Activated CD8-positive, alpha-beta T cell treated with anti-CD3 and anti-CD28 coated beads, Interleukin-2, amount 10 ng/mL, durations not matched to agents 7 days and 5 days (primary cell): ENCODE data around the gene MTHFR. TPM values are rescaled to one million over a fixed set of nuclear protein-coding genes. Genes with fewer than 3 reads are reported as not detected.

Experiments used
- ATAC-seq: fragments of 150-1000 bp; cut with Tn5 transposase; one replicate; pipeline ENCODE4 v1.10.0; 2021; ENCODE audit warnings: moderate library complexity
- CTCF ChIA-PET: fragments of 350-600 bp; sonication (Branson Sonifier 250); formaldehyde crosslinking; loops from one replicate; lab custom pipeline; 2021; ENCODE audit warnings: antibody characterized with exemption; lab: Charles Lee
- POLR2A ChIA-PET: fragments of 350-600 bp; sonication (Branson Sonifier 250); formaldehyde crosslinking; loops from one replicate; lab custom pipeline; 2021; ENCODE audit warnings: antibody characterized with exemption; lab: Charles Lee
- DNase-seq: peaks from one replicate; pipeline ENCODE4 v3.0.0-alpha.2; 2020
- H3K27ac Mint-ChIP-seq: one replicate; pipeline ENCODE4 v1.8.0; 2021; ENCODE audit warnings: mild to moderate bottlenecking, mixed read lengths
- H3K27me3 Mint-ChIP-seq: one replicate; pipeline ENCODE4 v1.8.0; 2021; ENCODE audit warnings: low read depth, mixed read lengths
- H3K36me3 Mint-ChIP-seq: one replicate; pipeline ENCODE4 v1.8.0; 2021; ENCODE audit warnings: low read depth, mixed read lengths
- H3K4me1 Mint-ChIP-seq: one replicate; pipeline ENCODE4 v1.8.0; 2021; ENCODE audit warnings: low read depth, mixed read lengths
- H3K4me3 Mint-ChIP-seq: one replicate; pipeline ENCODE4 v1.8.0; 2021; ENCODE audit warnings: mild to moderate bottlenecking, mixed read lengths
- H3K9me3 Mint-ChIP-seq: one replicate; pipeline ENCODE4 v1.8.0; 2022; ENCODE audit warnings: mixed read lengths; ENCODE audit not compliant: insufficient read depth
- total RNA-seq, 2 experiments: library from RNA; stranded (reverse); gene quantifications; one replicate each; pipeline ENCODE4 v1.2.3, GENCODE V29; 2021

MTHFR gene
- total RNA-seq, 2 experiments from 2014 or later = 32.4 to 34.6 TPM

DNA sequence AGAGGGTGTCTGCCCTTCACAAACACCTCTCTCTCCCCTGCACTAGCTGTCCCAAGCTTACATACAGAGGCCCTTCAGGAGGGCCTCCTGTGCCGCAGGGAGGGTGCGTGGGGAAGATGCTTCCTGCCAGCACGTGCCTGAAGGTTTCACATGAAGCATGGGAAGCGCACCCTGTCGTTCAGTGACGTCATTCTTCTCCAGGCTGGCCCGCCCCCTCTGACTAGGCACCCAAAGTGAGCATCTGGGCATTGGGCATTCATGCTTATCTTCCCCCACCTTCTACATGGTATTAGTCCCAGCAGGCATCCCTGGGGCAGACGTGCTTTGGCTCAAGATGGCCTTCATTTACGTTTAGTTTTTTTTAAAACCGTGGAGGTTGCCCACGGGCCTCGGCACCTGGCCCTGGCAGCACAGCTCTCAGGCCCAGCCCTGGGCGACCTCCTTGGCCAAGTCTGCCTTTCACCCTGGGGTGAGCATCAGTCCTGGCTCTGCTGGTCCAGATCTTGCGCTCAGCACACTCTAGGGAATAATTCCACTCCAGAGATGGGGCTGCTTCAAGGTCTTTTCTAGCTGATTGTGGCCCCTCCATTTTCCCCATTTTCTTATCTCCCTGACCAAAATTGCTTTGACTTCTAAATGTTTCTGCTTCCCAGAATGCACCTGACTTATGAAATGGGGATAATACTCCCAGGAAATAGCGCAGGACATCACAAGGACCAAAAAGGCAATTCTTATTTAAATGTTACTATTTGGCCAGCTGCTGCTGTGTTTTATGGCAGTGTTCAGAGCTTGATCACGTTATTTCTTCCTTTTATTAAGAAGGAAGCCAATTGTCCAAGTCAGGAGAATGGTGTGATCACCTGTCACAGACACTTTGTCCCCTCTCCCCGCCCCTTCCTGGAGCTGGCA is 35.7 kb upstream of the MTHFR start:
- DNase-seq (no peak), ATAC-seq (no peak)
- Mint-ChIP-seq H3K27ac (no peak overlapping the region), H3K9me3 (no peaks in the 10 kb centered on the region), H3K4me3 (no peak overlapping the region), H3K4me1 (peaks cover 6% of the 10 kb centered on the region), H3K27me3 (no peaks in the 10 kb centered on the region), H3K36me3 (peaks cover 28% of the 10 kb centered on the region)
- CTCF ChIA-PET = interaction anchor here (0.7 to 1.1 kb wide), 2 partner anchors 23 to 51 kb away, joined by 3 to 4 read pairs; no protein-coding TSS in a partner anchor
- POLR2A ChIA-PET = interaction anchor here (0.8 to 15.2 kb wide), 2 partner anchors 67 to 178 kb away, joined by 3 to 209 read pairs; partner anchors contain the start of gene MIIP

DNA sequence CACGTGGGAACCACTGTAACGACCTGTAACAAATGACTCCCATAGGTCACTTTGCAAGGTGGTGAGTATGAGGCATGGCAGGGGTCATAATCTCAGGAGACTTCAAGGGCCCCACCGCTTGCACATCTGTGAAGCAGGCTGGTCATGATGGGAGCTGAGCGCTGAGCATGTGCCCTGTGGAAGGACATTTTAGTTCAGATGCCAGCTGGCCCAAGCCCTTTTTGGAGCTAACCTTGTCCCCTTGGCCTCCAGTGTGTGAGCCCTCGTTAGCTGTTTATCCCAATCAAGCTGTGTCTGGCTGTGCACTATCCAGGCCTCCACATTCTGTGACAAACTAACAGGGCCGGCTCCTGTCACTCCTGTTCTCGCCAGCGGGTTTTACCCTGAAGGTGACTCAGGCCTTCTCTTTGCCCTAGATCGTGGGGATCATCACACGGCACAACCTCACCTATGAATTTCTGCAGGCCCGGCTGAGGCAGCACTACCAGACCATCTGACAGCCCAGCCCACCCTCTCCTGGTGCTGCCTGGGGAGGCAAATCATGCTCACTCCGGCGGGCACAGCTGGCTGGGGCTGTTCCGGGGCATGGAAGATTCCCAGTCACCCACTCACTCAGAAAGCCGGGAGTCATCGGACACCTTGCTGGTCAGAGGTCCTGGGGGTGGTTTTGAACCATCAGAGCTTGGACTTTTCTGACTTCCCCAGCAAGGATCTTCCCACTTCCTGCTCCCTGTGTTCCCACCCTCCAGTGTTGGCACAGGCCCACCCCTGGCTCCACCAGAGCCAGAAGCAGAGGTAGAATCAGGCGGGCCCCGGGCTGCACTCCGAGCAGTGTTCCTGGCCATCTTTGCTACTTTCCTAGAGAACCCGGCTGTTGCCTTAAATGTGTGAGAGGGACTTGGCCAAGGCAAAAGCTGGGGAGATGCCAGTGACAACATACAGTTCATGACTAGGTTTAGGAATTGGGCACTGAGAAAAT is 34.3 kb upstream of the MTHFR start:
- Mint-ChIP-seq H3K9me3 (no peaks in the 10 kb centered on the region), H3K4me1 (peaks cover 6% of the 10 kb centered on the region), H3K27me3 (no peaks in the 10 kb centered on the region), H3K36me3 (peaks cover 31% of the 10 kb centered on the region), H3K4me3 (no peak overlapping the region), H3K27ac (no peak overlapping the region)
- DNase-seq (no peak), ATAC-seq (no peak)
- ChIA-PET CTCF (interaction anchor here (0.8 to 2.1 kb wide), 5 partner anchors 53 to 284 kb away, joined by 3 to 9 read pairs (median 6); no protein-coding TSS in a partner anchor), POLR2A (interaction anchor here (0.8 to 15.2 kb wide), 2 partner anchors 69 to 180 kb away, joined by 3 to 209 read pairs; partner anchors contain the start of gene MIIP)

- peaks cover 6% of the 10 kb centered on the region for H3K4me1 Mint-ChIP-seq
- H3K9me3 Mint-ChIP-seq = no peaks in the 10 kb centered on the region
- peak; percentile 94 for ATAC-seq
- no peaks in the 10 kb centered on the region for H3K27me3 Mint-ChIP-seq
- no peak overlapping the region for H3K27ac Mint-ChIP-seq
- DNase-seq = peak; percentile 81
- no peak overlapping the region for H3K4me3 Mint-ChIP-seq
- CTCF ChIA-PET = interaction anchor here (0.5 to 2.1 kb wide), 26 partner anchors 12 to 534 kb away, joined by 3 to 20 read pairs (median 3); partner anchors contain the start of genes CLCN6, MAD2L2, MFN2 and MTHFR
- POLR2A ChIA-PET = interaction anchor here (15.2 kb wide), 1 partner anchor 70 kb away, joined by 209 read pairs; no protein-coding TSS in a partner anchor
- peaks cover 39% of the 10 kb centered on the region for H3K36me3 Mint-ChIP-seq
Observed at GRCh38 chr1:11838349-11839272, 32.8 kb upstream of the MTHFR start.

DNA sequence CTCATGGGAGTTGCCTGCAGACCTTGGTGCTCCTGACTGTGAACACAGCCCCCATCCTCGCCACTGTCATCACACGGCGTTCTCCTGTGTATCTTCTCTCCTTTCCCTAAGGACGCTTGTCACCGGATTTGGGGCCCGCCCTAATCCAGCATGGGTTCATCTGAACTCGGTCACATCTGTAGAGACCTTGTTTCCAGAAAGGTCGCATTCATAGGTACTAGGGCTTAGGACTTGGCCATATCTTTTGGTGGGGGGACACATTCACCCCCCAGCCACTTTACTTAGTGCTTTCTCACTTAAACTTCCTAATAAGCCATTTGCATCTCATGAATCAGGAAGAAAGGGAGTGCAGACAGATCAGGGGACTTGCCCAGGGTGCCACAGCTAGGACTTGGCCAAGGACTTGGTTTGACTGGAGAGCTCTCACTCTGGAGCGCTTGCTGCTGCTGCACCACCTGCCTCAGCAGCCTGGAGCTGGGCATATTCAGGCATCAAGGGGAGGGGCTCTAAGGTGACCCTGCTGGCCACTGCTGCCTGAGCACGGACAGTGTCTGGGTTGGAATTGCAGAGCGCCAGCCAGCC is 32.1 kb upstream of the MTHFR start:
- DNase-seq = no peak
- peaks cover 42% of the 10 kb centered on the region for H3K36me3 Mint-ChIP-seq
- H3K9me3 Mint-ChIP-seq = no peaks in the 10 kb centered on the region
- CTCF ChIA-PET = interaction anchor here (0.5 to 2.1 kb wide), 25 partner anchors 12 to 533 kb away, joined by 3 to 20 read pairs (median 3); partner anchors contain the start of genes CLCN6, MAD2L2, MFN2 and MTHFR
- H3K27me3 Mint-ChIP-seq = no peaks in the 10 kb centered on the region
- H3K4me1 Mint-ChIP-seq = peaks cover 6% of the 10 kb centered on the region
- POLR2A ChIA-PET = interaction anchor here (15.2 kb wide), 1 partner anchor 71 kb away, joined by 209 read pairs; no protein-coding TSS in a partner anchor
- no peak overlapping the region for H3K27ac Mint-ChIP-seq
- H3K4me3 Mint-ChIP-seq = no peak overlapping the region
- ATAC-seq = no peak

DNA sequence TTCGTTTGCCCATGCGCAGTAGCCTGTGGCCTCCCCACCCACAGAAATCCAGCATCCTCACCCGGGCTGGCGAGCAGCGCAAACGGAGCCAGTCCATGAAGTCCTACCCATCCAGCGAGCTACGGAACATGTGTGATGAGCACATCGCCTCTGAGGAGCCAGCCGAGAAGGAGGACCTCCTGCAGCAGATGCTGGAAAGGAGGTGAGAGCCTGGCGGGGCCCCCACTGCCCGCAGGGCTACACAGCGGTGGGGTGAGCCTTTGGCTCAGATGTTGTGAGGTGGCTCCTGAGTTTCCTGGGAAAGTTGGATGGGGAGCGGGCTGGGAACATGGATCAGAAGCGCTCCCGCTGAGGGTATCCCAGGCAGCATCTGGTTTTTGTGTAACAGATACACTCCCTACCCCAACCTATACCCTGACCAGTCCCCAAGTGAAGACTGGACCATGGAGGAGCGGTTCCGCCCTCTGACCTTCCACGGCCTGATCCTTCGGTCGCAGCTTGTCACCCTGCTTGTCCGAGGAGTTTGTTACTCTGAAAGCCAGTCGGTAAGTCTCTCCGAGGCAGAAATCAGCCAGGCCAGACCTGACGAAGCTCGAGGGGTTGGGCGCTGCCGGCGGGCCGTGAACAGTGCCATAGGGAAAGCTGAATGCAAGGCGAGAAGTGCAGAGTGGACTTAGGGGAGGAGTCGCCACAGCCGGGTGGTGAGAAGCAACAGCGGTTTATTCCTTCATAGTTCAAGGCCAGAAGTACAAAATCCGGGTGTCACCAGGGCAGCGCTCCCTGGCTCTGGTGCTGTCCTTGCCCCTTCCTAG is 31.4 kb upstream of the MTHFR start:
- Mint-ChIP-seq H3K27me3 (no peaks in the 10 kb centered on the region), H3K9me3 (no peaks in the 10 kb centered on the region), H3K4me3 (no peak overlapping the region), H3K4me1 (peaks cover 4% of the 10 kb centered on the region), H3K36me3 (peaks cover 41% of the 10 kb centered on the region), H3K27ac (no peak overlapping the region)
- no peak for DNase-seq
- ChIA-PET POLR2A (interaction anchor here (15.2 kb wide), 1 partner anchor 72 kb away, joined by 209 read pairs; no protein-coding TSS in a partner anchor), CTCF (interaction anchor here (1.2 to 2.0 kb wide), 9 partner anchors 13 to 287 kb away, joined by 3 to 10 read pairs (median 4); partner anchors contain the start of gene MFN2)
- no peak for ATAC-seq

DNA sequence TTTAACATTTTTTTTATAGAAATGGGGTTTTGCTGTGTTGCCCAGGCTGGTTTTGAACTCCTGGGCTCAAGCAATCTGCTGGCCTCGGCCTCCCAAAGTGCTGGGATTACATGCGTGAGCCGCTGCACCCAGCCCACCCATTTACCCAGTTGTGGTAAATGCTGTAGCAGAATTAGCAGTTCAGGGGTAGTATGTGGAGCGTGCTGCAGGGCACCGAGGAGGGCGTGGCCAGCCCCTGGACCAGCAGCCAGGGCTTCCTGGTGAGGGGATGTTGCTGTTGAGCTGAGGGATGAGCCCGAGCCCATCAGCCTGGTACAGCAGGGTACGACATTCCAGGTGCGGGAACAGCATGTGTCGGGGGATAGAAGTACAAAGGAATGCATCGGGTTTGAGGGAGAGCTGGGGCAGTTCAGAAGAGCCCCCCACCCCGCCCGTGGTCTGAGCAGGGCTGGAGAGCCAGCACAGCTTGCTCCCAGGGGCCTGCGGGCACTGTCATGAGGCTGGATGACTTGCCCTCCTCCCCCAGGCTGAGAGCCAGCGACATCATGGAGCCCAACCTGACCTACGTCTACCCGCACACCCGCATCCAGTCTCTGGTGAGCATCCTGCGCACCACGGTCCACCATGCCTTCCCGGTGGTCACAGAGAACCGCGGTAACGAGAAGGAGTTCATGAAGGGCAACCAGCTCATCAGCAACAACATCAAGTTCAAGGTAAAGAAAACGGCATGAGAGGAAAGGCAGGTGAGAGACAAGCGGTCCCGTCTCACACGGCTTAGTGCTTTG is 29.9 kb upstream of the MTHFR start:
- H3K4me1 Mint-ChIP-seq = peaks cover 4% of the 10 kb centered on the region
- H3K27ac Mint-ChIP-seq = no peak overlapping the region
- ChIA-PET POLR2A (interaction anchor here (15.2 kb wide), 1 partner anchor 73 kb away, joined by 209 read pairs; no protein-coding TSS in a partner anchor), CTCF (interaction anchor here (1.4 to 2.0 kb wide), 2 partner anchors 57 to 132 kb away, joined by 4 to 10 read pairs; no protein-coding TSS in a partner anchor)
- peaks cover 36% of the 10 kb centered on the region for H3K36me3 Mint-ChIP-seq
- no peak for DNase-seq
- no peak for ATAC-seq
- H3K9me3 Mint-ChIP-seq = no peaks in the 10 kb centered on the region
- no peaks in the 10 kb centered on the region for H3K27me3 Mint-ChIP-seq
- H3K4me3 Mint-ChIP-seq = no peak overlapping the region

- H3K27me3 Mint-ChIP-seq = no peaks in the 10 kb centered on the region
- CTCF ChIA-PET = interaction anchor here (0.6 kb wide), 1 partner anchor 43 kb away, joined by 3 read pairs; no protein-coding TSS in a partner anchor
- ATAC-seq (no peak), DNase-seq (no peak)
- peaks cover 4% of the 10 kb centered on the region for H3K4me1 Mint-ChIP-seq
- H3K27ac Mint-ChIP-seq = no peak overlapping the region
- H3K9me3 Mint-ChIP-seq = no peaks in the 10 kb centered on the region
- POLR2A ChIA-PET = interaction anchor here (0.9 to 1.0 kb wide), 2 partner anchors 30 to 74 kb away, joined by 4 read pairs; no protein-coding TSS in a partner anchor
- H3K36me3 Mint-ChIP-seq = peaks cover 38% of the 10 kb centered on the region
- H3K4me3 Mint-ChIP-seq = no peak overlapping the region
Observed at GRCh38 chr1:11833900-11834299, 28.1 kb upstream of the MTHFR start.

DNA sequence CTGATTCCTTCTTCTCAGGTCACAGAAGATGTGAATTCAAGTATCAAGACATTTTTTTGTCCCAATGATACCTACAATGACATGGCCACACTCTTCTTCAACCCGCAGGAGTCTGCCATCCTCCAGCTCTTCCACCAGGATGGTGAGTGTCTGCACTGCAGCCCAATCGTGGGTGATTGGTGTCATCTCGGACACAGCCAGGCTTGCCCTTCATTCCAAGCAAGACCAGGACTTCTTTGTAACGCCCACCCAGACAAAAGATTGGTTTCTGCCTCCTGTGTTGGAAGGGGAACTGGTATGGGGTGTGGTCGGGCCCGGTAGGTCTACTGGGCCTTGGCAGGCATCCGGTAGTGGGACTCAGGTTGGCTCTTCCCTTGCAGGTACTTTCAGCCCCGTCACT is 27.7 kb upstream of the MTHFR start:
- no peak for DNase-seq
- H3K27me3 Mint-ChIP-seq = no peaks in the 10 kb centered on the region
- no peaks in the 10 kb centered on the region for H3K9me3 Mint-ChIP-seq
- no peak overlapping the region for H3K27ac Mint-ChIP-seq
- H3K36me3 Mint-ChIP-seq = peaks cover 37% of the 10 kb centered on the region
- H3K4me1 Mint-ChIP-seq = peaks cover 1% of the 10 kb centered on the region
- POLR2A ChIA-PET = interaction anchor here (0.9 kb wide), 1 partner anchor 30 kb away, joined by 4 read pairs; no protein-coding TSS in a partner anchor
- no peak for ATAC-seq
- H3K4me3 Mint-ChIP-seq = no peak overlapping the region
- CTCF ChIA-PET = interaction anchor here (0.6 kb wide), 1 partner anchor 44 kb away, joined by 3 read pairs; no protein-coding TSS in a partner anchor
